ENCODE data around the gene MCM5.
"Not testable (repeated sequence)": the region's sequence is repeated elsewhere in the genome, so short reads cannot be mapped to it uniquely, and the experiment has no call there.

MCM5 gene

DNA sequence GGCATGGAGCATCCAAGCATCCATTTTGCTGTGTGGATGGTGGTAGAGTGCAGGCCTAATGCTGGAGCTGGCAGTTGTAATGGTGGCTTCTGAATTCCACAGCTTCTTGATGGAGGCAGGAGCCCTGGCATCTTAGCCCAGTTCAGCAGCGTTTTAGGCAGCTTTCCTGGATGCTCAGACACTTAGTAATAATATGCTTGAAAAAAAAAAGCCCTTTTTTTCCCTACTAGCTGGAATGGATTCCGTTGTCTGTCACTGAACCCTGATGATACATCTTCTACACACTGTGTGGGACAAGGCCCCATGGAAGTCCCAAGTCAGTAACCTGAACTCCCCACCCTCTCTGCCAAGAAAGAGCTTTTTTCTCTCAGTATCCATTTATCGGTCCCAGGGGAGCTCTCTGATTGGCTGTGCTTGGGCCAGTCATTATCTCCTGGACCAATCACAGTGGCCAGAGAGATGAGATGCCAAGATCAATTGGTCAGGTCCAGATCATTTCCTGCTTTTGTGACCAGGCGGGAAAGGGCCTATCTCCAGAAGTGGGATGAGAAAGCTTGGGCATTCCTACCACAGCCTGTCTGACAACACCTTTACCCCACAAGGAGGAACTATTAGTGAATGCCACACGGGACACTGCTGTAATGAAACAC lies 34.2 kb downstream of the MCM5 start:
- no peak for DNase-seq

DNA sequence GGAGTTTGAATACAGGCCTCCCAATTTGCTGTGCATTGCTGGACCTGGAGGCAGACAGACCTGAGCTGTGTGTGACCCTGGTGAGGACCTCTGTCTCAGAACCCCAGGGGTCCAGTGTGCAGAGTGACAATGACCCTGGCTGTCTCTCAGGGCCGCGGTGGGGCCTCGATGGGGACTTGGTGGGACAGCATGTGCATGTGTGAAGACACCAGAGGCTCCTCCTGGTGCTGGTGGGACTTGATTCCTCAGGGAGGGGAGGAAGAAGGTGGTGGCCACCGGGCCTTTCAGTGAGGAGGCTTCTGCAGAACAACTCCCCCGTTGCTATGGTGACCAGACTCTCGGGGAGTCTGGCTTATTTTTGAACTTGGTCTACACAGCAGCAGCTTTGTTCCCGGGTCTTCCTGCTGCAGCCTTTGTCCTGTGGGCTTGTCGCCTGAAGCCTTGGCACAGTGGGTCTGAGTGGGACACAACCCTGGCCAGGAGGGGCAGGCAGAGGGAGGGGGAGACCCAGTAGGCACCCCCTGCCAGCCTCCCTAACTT lies 35.3 kb downstream of the MCM5 start:
- no peak for DNase-seq

DNA sequence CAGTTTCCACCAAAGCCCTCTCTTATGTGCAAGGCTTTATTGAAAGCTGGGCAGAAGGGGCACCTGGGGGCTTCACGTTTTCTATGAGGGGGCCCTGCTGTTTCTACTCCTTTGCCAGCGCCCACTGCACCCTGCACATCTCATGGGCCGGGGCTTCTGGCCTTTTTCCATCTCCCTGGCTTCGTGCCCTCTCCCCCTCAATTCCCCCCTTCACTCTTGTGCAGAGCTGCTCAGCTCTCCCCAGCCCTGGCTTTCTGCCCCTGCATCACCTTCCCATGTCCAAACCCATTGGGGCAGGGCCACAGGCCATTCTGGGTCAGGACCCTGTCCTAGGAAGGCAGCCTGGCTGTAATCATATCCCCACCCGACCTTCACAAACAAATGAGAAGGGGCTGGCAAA lies 36.5 kb downstream of the MCM5 start:
- DNase-seq, result no peak

DNA sequence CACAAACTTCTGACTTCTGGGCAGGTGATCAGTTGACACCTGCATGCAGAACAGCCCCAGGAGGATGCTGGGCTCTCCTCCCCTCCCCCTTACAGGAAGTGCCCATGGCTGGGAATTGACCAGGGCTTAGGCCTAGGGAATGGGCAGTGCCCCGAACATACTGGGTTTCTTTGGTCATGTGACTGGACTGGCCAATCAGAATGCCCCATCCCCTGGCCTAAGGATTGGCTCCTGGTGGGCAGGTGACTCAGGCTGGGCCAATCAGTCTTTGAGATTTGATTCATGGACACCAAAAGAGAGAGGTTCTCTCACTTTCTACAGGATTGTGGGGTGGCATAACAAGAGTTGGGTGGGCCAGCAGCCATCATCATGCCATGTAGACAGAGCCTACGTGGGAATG lies 37.1 kb downstream of the MCM5 start:
- DNase-seq, result no peak

DNA sequence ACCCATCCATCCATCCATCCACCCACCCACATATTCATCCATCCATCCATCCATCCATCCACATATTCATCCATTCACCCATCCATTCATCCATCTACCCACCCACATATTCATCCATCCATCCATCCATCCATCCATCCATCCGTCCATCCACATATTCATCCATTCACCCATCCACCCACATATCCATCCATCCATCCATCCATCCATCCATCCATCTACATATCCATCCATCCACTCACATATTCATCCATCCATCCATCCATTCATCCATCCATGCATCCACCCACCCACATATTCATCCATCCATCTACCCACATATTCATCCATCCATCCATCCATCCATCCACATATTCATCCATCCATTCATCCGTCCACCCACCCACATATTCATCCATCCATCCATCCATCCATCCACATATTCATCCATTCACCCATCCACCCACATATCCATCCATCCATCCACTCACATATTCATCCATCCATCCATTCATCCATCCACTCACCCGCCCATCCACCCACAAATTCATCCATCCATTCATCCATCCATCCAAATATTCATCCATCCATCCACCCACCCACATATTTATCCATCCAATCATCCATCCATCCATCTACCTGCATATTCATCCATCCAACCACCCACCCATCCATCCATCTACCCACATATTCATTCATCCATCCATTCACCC lies 38.9 kb downstream of the MCM5 start:
- not testable (repeated sequence) for DNase-seq

DNA sequence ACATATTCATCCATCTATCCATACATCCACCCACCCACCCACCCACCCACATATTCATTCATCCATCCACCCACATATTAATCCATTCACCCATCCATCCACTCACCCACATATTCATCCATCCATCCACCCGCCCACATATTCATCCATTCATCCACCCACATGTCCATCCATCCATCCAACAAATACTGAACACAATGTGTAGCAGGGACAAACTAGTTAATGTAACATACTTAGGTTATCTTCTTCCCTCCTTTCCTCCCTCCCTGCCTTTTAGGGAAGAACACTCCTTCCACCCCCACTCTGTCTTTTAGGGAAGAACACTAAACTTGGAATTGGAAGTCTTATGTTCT lies 39.4 kb downstream of the MCM5 start:
- no peak for DNase-seq

DNA sequence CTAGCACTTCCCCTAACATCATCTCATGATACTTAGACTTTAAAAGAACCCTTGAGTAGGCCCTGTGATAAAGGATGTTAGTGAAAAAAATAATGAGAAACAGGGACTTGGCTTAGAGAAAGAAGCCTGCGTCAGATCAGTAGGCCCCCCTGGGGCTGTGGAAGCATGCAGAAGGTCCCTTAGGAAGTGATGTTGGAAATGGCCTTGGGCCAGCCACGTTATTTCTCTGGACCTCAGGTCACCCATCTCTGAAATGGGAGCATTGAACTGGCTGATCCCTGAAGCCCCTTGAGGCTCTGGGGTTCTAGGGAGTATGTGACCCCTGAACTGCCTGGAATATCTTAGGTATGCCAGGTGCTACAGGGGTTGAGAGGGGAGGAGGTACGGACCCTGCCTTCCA lies 40.2 kb downstream of the MCM5 start:
- no peak for DNase-seq

DNA sequence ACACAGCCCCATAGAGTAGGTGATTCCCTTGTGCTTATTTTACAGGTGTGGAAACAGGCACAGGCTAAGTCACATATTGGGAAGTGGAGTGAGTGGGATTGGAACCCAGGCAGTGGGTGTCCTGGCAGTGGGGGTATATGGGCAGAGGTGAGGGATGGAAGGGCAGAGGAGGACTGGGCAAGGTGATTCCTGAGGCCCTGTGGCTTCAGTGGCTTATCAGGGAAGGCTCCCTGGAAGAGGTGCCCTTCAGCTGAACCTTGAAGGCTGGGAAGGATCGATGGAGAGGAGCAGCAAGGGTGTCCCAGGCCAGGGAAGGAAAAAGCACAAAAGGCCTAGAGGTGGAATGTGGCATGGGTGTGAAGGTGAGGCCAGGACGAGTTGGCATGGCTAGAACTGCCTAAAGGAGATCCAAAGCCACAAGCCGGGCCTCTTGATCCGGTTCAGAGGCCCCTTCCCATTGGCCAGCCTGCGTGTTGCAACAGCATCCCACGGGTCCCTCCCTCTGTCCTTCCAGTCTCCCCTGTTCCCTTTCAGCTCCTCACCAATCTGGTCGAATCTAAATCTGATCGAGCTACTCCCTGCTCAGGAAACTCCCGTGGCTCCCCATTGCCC lies 41.7 kb downstream of the MCM5 start:
- DNase-seq, result no peak

DNA sequence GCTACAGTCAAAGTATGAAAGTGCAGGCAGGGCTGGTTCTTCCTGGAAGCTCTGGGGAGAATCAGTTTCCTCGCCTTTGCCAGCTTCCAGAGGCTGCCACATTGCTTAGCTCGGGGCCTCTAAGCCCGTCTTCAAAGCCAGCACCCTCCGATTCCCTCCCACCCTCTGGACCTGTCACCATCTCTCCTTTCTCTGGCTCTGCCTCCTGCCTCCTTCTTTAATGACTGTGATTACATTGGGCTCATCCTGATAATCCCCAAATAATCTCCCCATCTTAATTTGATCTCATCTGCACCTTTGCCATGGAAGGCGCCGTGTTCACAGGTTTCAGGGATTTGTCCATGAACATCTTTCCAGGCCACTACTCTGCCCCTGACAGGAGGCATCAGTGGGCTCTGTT lies 42.5 kb downstream of the MCM5 start:
- DNase-seq, result no peak

DNA sequence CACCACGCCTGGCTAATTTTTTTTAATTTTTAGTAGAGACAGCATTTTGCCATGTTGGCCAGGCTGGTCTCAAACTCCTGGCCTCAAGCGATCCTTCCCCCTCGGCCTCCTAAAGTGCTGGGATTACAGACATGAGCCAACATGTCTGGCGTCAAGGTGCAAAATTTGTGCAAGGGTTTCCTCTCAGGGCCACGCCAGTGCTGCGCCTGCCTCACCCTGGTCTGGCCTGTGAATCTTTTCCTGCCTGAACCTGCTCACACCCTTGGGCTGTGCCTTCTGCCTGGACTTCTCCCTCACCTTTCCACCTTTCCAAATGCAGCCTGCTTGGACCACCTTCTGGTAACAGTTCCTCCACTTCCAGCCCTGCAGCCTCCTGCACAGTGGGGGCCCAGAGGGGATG lies 43.4 kb downstream of the MCM5 start:
- DNase-seq, result no peak

DNA sequence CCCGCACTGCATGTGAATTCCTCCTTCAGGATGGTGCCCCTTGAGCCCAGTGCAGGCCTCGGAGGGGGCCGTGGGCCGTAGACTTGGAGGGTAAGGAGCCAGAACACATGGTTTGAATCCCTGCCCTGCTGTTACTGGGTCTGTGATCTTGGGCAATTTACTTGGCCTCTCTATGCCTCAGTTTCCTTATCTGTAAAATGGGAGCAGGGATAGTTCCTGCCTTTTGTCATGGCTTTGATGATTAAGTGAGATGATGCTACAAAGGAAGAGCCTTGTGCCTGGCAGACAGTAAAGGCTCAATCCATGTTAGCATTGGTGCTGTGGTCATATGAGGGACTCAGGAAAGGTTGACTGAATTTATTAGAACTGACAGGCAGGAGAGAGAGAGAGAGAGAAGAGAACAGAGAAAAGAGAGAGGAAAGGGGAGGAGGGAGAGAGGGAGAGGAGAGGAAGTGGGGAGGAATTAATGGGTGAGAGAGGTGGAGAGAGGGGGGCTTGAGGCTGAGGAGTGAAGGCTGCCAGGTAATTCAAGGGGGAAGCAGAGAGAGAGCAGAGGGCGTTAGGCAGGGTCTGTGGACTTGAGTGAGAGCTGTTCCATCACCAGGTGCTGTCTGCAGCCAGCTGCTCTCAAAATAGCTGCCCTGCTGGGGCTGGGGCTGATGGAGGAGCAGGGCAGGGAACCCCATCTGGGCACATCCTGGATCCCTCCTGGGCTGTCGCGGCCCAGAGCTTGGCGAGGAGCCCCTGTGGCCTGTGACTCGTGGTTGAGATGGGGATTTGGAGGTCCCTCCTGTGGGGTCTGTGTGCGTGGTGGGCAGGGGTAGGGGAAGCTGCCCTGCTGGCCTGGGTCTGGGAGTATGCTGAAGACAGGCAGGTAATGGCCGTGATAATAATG lies 44.1 kb downstream of the MCM5 start:
- DNase-seq, result no peak

DNA sequence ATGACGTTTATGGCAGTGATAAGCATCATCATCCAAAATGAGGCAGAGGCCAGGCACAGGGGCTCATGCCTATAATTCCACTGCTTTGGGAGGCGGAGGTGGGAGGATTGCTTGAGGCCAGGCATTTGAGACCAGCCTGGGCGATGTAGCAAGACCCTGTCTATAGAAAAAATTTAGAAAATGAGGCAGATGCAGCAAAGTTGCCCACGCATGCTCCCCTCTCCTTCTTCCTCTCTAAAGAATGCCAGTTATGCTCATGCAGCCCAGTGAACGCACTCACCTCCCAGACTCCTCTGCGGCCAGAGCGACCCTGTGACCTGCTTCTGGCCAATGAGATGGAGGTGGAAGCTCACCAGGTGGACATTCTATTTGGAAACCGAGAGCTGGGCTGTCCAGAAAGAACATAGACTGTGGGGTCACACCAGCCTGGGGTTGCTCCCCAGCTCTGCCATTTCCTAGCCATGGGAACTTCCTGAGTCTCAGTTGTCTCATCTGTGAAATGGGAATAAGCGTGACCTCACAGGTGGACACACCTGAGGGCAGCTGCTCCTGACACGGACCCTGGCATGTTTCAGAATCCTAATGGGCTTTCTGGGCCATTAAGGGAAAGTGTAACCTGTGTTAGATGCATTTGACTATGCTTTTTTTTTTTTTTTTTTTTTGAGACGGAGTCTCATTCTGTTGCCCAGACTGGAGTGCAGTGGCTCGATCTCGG lies 44.9 kb downstream of the MCM5 start:
- DNase-seq, result no peak

DNA sequence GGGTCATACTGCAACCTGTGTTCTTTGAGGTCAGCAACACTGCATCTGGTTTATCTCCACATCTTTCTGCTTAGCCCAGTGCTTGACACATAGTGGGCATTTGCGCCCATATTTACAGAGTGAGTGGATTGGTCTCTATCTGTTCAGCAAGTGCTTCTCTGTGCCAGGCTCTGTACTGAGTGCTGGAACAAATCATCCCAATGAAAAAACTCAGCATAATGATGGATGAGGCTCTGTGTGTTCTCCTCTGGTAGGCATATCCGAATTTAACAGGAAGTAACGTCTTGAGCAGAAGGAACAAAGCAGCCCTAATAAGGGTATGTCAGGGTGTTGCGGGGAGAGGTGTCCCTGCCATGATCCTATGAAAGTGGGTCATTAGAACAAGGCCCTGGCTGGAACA lies 46.0 kb downstream of the MCM5 start:
- DNase-seq, result no peak

DNA sequence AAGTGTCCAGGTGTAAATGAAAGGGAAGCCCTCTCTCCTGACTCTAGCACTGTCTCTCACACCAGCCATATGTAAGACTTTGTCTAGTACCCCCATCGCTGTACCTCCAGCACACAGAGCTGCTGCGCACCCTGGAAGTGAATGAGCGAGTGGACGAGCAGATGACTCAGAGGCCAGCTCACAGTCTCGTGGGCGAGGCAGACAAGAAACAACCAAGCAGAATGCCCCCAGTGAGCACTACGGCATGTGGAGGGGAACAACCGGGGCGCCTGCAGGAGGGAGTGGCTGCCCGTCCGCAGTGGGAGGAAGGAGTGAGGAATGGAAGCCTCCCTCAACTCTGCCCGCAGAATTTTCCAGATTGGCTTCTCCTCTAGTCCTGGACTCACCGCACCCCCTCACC lies 46.4 kb downstream of the MCM5 start:
- DNase-seq, result no peak

DNA sequence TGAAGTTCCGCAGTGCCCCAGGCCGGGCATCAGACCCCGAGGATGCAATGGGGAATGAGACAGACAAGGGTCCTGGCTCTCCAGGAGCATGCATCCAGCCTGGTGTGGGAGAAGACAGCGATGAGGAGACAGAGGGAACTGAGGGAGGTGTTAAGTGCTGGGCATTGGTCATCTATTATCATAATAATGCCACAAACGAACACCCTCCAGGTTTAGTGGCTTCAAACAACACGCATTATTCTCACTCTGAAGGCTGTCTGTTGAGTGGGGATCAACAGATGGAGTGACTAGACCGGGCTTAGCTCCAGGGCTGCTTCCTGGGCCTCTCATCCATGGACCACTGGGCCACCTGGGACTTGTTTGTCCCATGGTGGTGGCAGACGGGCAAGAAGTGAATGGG lies 48.6 kb downstream of the MCM5 start:
- no peak for DNase-seq

DNA sequence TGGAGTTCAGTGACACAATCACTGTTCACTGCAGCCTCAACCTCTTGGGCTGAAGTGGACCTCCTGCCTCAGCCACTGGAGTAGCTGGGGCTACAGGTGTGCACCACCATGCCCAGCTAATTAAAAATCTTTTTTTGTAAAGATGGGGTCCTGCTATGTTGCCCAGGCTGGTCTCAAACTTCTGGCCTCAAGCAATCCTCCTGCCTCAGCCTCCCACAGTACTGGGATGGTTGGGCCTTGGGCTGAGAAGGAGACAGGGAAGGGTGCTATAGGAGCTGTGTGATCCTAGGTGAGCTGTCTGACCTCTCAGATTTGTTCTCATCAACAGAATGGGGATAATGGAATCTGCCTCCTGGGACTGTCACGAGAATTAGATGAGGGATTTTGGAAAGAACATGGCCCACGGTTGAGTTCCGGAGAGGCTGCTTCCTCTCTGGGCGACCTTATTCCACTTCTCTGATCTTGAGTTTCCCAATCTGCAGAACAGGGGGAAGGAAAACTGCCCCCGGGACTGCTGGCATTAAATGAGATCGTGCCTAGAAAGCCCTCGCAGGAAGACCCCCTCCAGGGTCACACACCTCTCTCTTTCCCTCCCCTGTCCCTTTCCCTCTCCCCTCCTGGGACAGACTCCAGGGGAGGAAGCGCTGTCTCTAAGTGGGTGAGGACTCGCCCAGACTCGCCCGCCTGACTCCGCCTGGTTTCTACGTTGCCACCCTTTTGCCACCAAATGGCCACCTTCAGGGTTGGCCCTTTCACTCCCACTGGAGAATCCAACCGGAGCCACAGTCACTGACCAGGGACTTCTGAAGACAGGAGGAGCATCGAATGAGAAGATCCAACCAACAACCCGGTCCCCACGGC lies 50.1 kb downstream of the MCM5 start:
- no peak for DNase-seq

DNA sequence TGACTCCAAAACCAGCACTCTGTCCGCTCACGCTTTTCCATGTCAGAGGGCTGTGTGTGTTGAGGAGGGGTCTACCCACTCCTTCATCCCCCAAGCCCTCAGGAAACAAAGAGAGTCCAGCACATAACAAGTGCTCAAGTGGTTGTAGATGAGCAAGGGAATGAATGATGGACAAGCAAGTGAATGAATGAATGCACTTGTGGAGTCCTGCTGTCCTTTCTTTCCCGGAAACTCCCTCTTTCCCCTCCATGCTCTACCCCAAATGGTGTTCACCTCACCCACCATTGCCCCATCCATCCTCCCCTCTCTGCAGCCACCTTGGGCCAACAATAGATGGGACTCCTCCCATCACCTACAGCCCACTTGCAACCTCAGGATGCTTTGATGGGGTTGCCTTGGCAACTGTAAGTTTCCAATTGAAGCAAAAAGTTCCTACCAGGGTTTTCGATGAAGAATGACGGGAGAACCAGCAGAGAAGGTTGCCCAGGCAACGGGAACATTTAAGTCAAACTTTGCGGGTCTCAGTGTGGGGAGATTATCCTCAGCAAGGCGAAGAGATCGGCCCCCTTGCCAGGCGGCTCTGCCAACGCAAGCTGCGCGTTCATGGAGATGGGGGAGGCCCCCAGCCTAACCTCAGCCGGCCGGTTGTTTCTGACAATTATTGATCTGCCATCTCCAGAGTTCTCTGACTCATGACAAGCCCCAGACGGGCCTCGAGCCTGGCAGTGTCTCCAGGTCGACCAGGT lies 51.1 kb downstream of the MCM5 start:
- no peak for DNase-seq

DNA sequence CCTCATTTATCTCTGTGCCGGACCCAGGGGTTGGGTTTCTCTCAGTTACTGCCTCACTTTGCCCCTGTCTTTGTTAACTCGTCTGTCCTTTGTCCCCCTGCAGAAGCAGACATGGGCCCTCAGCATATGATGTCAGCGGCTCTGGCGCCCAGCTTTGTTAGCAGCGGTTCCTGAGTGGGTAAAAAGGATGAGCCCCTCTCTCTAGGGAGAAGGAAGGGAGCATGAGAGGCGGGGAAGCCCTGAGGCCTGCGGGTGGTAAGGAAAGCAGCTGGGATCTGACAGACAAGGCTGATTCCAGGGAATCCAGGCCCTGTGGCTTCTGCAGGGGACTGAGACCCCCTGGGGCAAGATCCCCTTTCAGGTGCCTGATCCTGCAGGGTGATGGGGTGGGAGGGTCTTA lies 51.7 kb downstream of the MCM5 start:
- DNase-seq, result no peak

DNA sequence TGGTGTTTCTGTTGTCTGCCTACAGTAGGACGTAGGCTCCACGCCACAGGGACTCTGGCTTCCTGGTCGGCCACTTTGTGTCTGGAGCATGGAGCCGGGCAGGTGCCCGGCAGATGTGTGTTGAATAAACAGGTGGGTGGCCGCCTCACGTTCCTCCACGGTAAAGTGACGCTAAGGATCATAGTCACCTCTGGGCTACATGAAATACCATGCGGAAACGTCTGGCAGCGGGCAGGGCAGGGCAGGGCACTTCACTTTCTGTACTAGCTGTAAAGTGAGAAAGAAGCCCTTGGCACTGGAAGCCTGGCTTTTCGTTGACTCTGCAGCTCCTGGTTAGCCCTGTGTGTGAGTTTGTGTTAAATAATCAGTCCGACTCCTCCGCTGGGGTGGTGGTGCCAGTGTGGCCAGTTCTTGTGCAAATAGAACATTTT lies 52.4 kb downstream of the MCM5 start:
- no peak for DNase-seq

DNA sequence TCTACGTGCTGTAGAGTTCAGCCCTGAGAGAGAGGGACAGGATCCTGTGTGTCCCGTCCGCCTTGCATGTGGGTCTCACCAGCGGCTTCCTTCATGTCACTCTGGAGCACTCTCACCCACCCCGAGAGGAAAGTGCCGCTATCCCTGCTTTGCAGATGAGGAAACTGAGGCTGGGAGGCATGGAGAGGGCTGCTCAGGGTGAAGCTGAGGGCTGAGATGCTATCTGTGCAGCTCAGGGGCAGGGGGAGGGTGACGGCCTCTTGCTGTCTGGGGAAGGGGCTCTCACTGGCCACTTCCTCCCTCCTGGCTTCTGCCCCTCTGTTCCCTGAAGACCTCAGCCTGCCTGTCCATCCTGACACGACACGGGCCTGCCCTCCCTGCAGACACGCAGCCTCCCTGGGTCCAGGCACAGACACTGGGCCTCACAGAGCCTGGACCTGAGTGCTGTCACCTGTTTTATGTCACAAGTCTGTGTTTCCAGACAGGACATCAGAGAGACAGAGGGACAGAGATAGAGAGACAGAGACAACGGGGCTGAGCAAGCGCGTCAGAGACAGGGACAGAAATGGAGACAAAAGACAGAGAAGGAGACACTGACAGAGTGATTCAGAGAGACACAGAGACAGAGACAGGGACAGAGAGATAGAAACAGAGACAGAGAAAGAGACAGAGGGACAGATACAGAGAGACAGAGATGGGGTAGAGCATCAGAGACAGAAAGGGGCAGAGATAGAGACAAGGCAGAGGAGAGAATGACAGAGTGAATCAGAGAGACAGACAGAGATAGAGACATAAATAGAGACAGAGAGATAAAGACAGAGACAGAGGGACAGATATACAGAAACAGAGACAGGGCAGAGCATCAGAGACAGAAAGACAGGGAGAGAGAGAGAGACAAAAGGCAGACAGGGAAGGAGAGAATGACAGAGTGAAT lies 53.1 kb downstream of the MCM5 start:
- DNase-seq, result no peak
